Left lung (tissue), 10 donors: ENCODE results near the gene P2RX3. TPM values are rescaled to one million over a fixed set of nuclear protein-coding genes. Genes with fewer than 3 reads are reported as not detected.

ENCODE experiments used
- ATAC-seq: fragments of 200-7000 bp; cut with Tn5 transposase; one replicate; pipeline ENCODE4 v1.9.1; 2020; ENCODE audit warnings: moderate library complexity
- DNase-seq, 4 donors: peaks; one replicate each; pipeline ENCODE4 v3.0.0-alpha.2; 2013 to 2020
- H3K27ac ChIP-seq, 2 donors: fragments of 200-600 bp; sonication (generic) in 1 of 2; one replicate each; pipeline versions ENCODE4 v1.5.0 to v1.8.0; 2020 to 2021
- H3K27me3 ChIP-seq, 2 donors: fragments of 200-600 bp; sonication (generic) in 1 of 2; one replicate each; pipeline versions ENCODE4 v1.5.0 to v1.8.0; 2020 to 2021
- H3K36me3 ChIP-seq, 2 donors: fragments of 200-600 bp; sonication (generic) in 1 of 2; one replicate each; pipeline versions ENCODE4 v1.5.0 to v1.8.0; 2020 to 2021
- H3K4me1 ChIP-seq, 2 donors: fragments of 200-600 bp; one replicate each; pipeline ENCODE4 v1.8.0; 2021
- H3K4me3 ChIP-seq, 2 donors: fragments of 200-600 bp; sonication (generic) in 1 of 2; one replicate each; pipeline versions ENCODE4 v1.5.0 to v1.8.0; 2020 to 2021; ENCODE audit warnings: mild to moderate bottlenecking in 1 of 2
- H3K9me3 ChIP-seq, 2 donors: fragments of 200-600 bp; sonication (generic) in 1 of 2; one replicate each; pipeline versions ENCODE4 v1.5.0 to v1.8.0; 2020 to 2021
- CTCF ChIP-seq, 2 donors: fragments of 200-600 bp; sonication (generic) in 1 of 2; IDR thresholded peaks; one replicate each; pipeline versions ENCODE4 v1.5.0 to v1.8.0; 2021; ENCODE audit warnings: antibody characterized with exemption in 2 of 2
- intact Hi-C, 2 donors: fragments of 100-400 bp; cut with DNase I; formaldehyde crosslinking; loops; one replicate each; pipeline versions ENCODE4 v1.11.2 to v1.14.2; 2022
- polyA plus RNA-seq, 6 donors: library from polyadenylated mRNA; unstranded; fragments of 120-200 nt; gene quantifications; one replicate each; pipeline ENCODE4 v1.2.1, GENCODE V29; 2013; ENCODE audit not compliant: insufficient read length in 6 of 6
- total RNA-seq, 2 donors: library from RNA; stranded (reverse); fragmentation: NEBNext Ultra II Directional; extraction: Animal tissue kit (Norgen Biotek cat#: 25700); gene quantifications; one replicate each; pipeline ENCODE4 v1.2.1, GENCODE V29; 2021
- donor health status: DM: no; HTN: yes; CAD: no.
- donor health status: DM: no; HTN: no; CAD: no.

P2RX3 gene
- total and polyA plus RNA-seq, 8 donors = 0.17 to 0.58 (median 0.28) TPM; not detected in 2

DNA sequence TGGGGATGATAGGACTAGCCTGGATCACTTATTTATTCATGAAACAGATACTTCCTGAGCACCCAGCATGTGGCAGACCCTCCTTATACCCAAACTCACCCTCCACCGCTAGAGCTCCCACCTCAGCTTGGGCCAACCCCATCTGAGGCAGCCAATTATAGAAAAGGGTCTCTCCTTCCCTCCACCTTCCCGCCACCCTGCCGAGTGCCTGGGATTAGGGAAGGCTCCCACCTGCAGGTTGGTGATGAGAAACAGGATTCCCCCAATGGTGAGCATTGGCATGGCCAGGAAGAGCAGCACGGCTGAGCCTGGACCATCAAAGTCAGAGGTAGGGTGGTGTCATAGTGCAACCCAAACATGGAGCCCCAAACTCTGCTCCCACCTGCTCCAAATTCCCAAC is 82.9 kb downstream of the P2RX3 start:
- no peaks in the 10 kb centered on the region for H3K27me3 ChIP-seq
- ATAC-seq (no peak), DNase-seq (no peak)
- H3K27ac ChIP-seq = no peak overlapping the region
- peaks cover 27 to 71% of the 10 kb centered on the region in 2 donors for H3K4me1 ChIP-seq
- peaks cover 0 to 89% of the 10 kb centered on the region in 2 donors for H3K36me3 ChIP-seq
- no peaks in the 10 kb centered on the region for H3K9me3 ChIP-seq
- no peak overlapping the region for H3K4me3 ChIP-seq
- TF ChIP-seq CTCF (IDR thresholded peaks at IDR 0.05) = no peak
- intact Hi-C loops = no loop called here

DNA sequence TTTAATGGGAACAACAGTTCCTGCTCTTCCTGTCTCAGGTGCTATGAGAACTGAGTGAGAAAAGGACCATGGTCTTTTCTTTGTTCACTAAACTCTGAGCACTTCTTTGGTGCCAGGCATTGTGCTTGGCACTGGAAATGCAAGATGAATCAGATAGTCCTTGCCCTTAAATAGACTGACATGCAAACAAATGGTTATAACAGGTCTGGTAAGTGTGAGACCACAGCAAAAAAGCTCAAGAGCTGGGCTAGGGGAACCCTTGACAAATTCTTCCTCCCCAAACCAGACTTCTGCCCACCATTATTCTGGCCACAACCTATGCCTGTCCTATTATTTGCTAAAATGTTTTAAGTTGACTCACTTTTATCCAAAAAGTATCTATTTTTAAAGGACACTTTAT is 83.7 kb downstream of the P2RX3 start:
- Histone ChIP-seq H3K4me3 (no peak overlapping the region), H3K4me1 (peaks cover 28 to 69% of the 10 kb centered on the region in 2 donors), H3K36me3 (peaks cover 0 to 81% of the 10 kb centered on the region in 2 donors), H3K27me3 (no peaks in the 10 kb centered on the region), H3K9me3 (no peaks in the 10 kb centered on the region), H3K27ac (no peak overlapping the region)
- ATAC-seq (no peak), DNase-seq (no peak)
- intact Hi-C loops = no loop called here
- no peak for TF ChIP-seq CTCF (IDR thresholded peaks at IDR 0.05)

Other genes with a start within 250 kb of the P2RX3 start
- gene LRRC55, start 156.4 kb upstream of the P2RX3 start, total RNA-seq = under 1 TPM; 0.05 to 0.12 TPM
- 1 to 10 TPM; 2.4 to 3.9 (median 3.1) TPM for gene LRRC55, start 156.4 kb upstream of the P2RX3 start, polyA plus RNA-seq
- gene APLNR, start 101.1 kb upstream of the P2RX3 start, total RNA-seq = 10 to 100 TPM; 11.2 to 21.9 TPM
- gene APLNR, start 101.1 kb upstream of the P2RX3 start, polyA plus RNA-seq = 100 to 1,000 TPM; 131 to 189 (median 159) TPM
- 100 to 1,000 TPM; 156 to 203 TPM for gene TNKS1BP1, start 13.4 kb upstream of the P2RX3 start, total RNA-seq
- 100 to 1,000 TPM; 119 to 157 (median 130) TPM for gene TNKS1BP1, start 13.4 kb upstream of the P2RX3 start, polyA plus RNA-seq
- gene SSRP1, start 2.5 kb upstream of the P2RX3 start, total RNA-seq = 10 to 100 TPM; 57.3 to 86.3 TPM
- 100 to 1,000 TPM; 162 to 208 (median 182) TPM for gene SSRP1, start 2.5 kb upstream of the P2RX3 start, polyA plus RNA-seq
- not detected for gene PRG3, start 42.8 kb downstream of the P2RX3 start, total RNA-seq
- 1 to 10 TPM in 1 of 6 donors, under 1 TPM in 5; 0.43 to 1.0 (median 0.76) TPM for gene PRG3, start 42.8 kb downstream of the P2RX3 start, polyA plus RNA-seq
- gene PRG2, start 52.3 kb downstream of the P2RX3 start, total RNA-seq = under 1 TPM in 1 of 2 donors, not detected in 1; 0.34 TPM
- 1 to 10 TPM in 5 of 6 donors, under 1 TPM in 1; 0.84 to 1.7 (median 1.4) TPM for gene PRG2, start 52.3 kb downstream of the P2RX3 start, polyA plus RNA-seq
- 100 to 1,000 TPM in 1 of 2 donors, 10 to 100 TPM in 1; 95.6 to 185 TPM for gene SLC43A3, start 88.8 kb downstream of the P2RX3 start, total RNA-seq
- gene SLC43A3, start 88.8 kb downstream of the P2RX3 start, polyA plus RNA-seq = 10 to 100 TPM; 35.0 to 45.1 (median 40.2) TPM
- gene RTN4RL2, start 122.2 kb downstream of the P2RX3 start, total RNA-seq = 1 to 10 TPM; 2.5 to 4.8 TPM
- gene RTN4RL2, start 122.2 kb downstream of the P2RX3 start, polyA plus RNA-seq = 1 to 10 TPM in 5 of 6 donors, under 1 TPM in 1; 0.87 to 3.7 (median 2.5) TPM
- gene SLC43A1, start 177.3 kb downstream of the P2RX3 start, total RNA-seq = 10 to 100 TPM; 11.8 to 25.3 TPM
- gene SLC43A1, start 177.3 kb downstream of the P2RX3 start, polyA plus RNA-seq = 10 to 100 TPM; 11.7 to 19.6 (median 18.0) TPM
- gene TIMM10, start 192.4 kb downstream of the P2RX3 start, total RNA-seq = 10 to 100 TPM; 21.7 to 39.6 TPM
- gene TIMM10, start 192.4 kb downstream of the P2RX3 start, polyA plus RNA-seq = 10 to 100 TPM; 26.5 to 41.0 (median 33.6) TPM
- not detected for gene SMTNL1, start 199.2 kb downstream of the P2RX3 start, total RNA-seq
- gene SMTNL1, start 199.2 kb downstream of the P2RX3 start, polyA plus RNA-seq = under 1 TPM; 0.13 to 0.80 (median 0.42) TPM
- 100 to 1,000 TPM in 1 of 2 donors, 10 to 100 TPM in 1; 97.1 to 109 TPM for gene UBE2L6, start 229.3 kb downstream of the P2RX3 start, total RNA-seq
- 10 to 100 TPM; 56.1 to 67.0 (median 62.9) TPM for gene UBE2L6, start 229.3 kb downstream of the P2RX3 start, polyA plus RNA-seq